ENCODE measurements around the gene ZNF501. TPM values are rescaled to one million over a fixed set of nuclear protein-coding genes. Genes with fewer than 3 reads are reported as not detected.

ZNF501 gene
- total and polyA plus RNA-seq, 2 donors (not counting 1 experiment from before 2014, with no cell fraction given) = 0.79 to 7.2 TPM

DNA sequence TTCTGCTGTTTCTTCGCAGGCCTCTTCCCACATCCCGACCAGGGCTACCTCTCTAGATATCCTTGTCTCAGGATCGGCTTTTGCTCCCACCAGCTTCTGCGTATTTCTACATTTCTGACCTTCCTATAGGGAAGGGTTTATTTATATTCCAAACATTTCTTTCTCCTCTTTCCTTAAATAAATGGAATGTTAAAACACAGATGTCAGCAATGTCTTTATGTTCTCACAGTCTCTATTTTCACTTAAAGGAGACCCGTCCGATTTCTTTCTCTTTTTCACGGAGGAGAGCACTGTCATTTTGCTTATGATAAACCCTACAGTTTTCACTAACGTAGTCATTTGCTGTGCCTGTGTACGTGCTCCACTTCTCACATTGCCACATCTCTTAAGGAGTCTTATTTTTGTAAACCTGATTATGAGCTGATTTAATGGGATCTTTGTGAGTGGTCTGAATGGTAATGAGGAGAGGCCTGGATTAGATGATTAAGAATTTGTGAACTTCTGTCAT lies 32.8 kb downstream of the ZNF501 start:
- Histone ChIP-seq H2AFZ (ENCODE audit: insufficient read depth, low read depth, low read length, poor library complexity, severe bottlenecking) (peak overlapping the region; percentile 95), H3K27me3 (replicated peaks in 1 of 4; ENCODE audit: control extremely low read depth in 1 of 4, control insufficient read depth in 3 of 4, insufficient read depth in 4 of 4, low read length in 3 of 4) (no peaks in the 10 kb centered on the region), H3K27ac (ENCODE audit: low read length in 2 of 2) (no peak overlapping the region), H3K4me2 (replicated peaks; ENCODE audit: low read depth, low read length, poor library complexity, severe bottlenecking) (peak overlapping the region; percentile 98), H3K4me1 (ENCODE audit: control insufficient read depth in 2 of 2, insufficient read depth in 2 of 2, low read length in 2 of 2) (peaks cover 6 to 15% of the 10 kb centered on the region in 2 donors), H3K79me2 (ENCODE audit: control insufficient read depth, insufficient read depth, low read length) (peaks cover 53% of the 10 kb centered on the region), H3K9me3 (ENCODE audit: control extremely low read depth in 1 of 3, control insufficient read depth in 2 of 3, insufficient read depth in 1 of 3, low read length in 2 of 3) (peaks cover 0 to 13% (median 3%) of the 10 kb centered on the region in 3 donors), H3K9ac (ENCODE audit: low read length) (peak overlapping the region; percentile 96), H4K20me1 (ENCODE audit: control insufficient read depth, insufficient read depth, low read length, poor library complexity, severe bottlenecking) (no peaks in the 10 kb centered on the region), H3K4me3 (ENCODE audit: control extremely low read depth in 1 of 5, extremely low read depth in 1 of 5, insufficient read depth in 1 of 5, low read depth in 2 of 5, low read length in 4 of 5) (peak overlapping the region; percentile 70 to 90 (median 88)), H3K36me3 (replicated peaks in 1 of 2; ENCODE audit: control extremely low read depth in 1 of 2, control insufficient read depth in 1 of 2, extremely low read depth in 1 of 2, insufficient read depth in 2 of 2, low read length in 1 of 2) (peaks cover 2 to 4% of the 10 kb centered on the region in 2 experiments)
- Mint-ChIP-seq H3K27ac (peak overlapping the region; percentile 96), H3K4me3 (peak overlapping the region; percentile 93), H3K9me3 (ENCODE audit: insufficient read depth) (peaks cover 2% of the 10 kb centered on the region), H3K4me1 (peaks cover 22% of the 10 kb centered on the region), H3K27me3 (no peaks in the 10 kb centered on the region)
- 0% methylated on average over 5 of the region's 9 CpGs for WGBS (ENCODE audit: insufficient coverage)
- no peak for TF ChIP-seq EZH2 (IDR thresholded peaks at IDR 0.05; ENCODE audit: borderline replicate concordance, insufficient read depth, low read depth, low read length, poor library complexity, severe bottlenecking)
- TF ChIP-seq, protein P1, sequence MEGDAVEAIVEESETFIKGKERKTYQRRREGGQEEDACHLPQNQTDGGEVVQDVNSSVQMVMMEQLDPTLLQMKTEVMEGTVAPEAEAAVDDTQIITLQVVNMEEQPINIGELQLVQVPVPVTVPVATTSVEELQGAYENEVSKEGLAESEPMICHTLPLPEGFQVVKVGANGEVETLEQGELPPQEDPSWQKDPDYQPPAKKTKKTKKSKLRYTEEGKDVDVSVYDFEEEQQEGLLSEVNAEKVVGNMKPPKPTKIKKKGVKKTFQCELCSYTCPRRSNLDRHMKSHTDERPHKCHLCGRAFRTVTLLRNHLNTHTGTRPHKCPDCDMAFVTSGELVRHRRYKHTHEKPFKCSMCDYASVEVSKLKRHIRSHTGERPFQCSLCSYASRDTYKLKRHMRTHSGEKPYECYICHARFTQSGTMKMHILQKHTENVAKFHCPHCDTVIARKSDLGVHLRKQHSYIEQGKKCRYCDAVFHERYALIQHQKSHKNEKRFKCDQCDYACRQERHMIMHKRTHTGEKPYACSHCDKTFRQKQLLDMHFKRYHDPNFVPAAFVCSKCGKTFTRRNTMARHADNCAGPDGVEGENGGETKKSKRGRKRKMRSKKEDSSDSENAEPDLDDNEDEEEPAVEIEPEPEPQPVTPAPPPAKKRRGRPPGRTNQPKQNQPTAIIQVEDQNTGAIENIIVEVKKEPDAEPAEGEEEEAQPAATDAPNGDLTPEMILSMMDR (IDR thresholded peaks at IDR 0.05) = no peak
- intact Hi-C loops (cut with micrococcal nuclease) = loop anchor here (5.0 kb wide), 2 partner anchors 1140 to 1990 kb away; partner anchors contain the start of genes ANO10 and CCDC13
- ATAC-seq (ENCODE audit: low read depth) = no peak
- ChIA-PET POLR2A (interaction anchor here (0.7 to 1.5 kb wide), 6 partner anchors 137 to 424 kb away, joined by 3 to 4 read pairs (median 3); partner anchors contain the start of genes EXOSC7, ZDHHC3, ZKSCAN7 and ZNF197), CTCF (interaction anchor here (0.8 to 1.3 kb wide), 2 partner anchors 32 to 33 kb away, joined by 3 to 4 read pairs; partner anchors contain the start of gene ZNF501)
- no peak for DNase-seq

DNA sequence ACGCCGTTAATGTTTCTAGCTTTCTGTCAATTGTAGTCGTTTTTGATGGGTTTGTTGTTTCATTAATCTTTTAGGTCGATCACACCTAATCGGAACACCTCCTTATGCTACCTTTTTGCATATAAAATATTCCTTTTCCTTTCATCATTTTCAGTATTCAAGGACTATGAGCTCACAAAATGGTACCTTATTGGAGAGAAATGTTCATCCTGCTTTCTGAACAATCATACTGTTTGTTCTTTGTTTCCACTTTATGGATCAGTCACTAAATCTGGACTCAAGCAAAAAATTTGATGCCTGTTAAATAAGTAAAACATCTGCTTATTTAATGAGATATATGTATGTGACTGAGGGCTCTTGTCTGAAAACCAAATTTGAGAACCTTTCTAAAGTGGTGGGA lies 33.3 kb downstream of the ZNF501 start:
- peak overlapping the region; percentile 93 for H3K4me3 Mint-ChIP-seq
- H3K4me3 ChIP-seq (ENCODE audit: control extremely low read depth in 1 of 5, extremely low read depth in 1 of 5, insufficient read depth in 1 of 5, low read depth in 2 of 5, low read length in 4 of 5) = no peak overlapping the region
- H3K36me3 ChIP-seq (replicated peaks in 1 of 2; ENCODE audit: control extremely low read depth in 1 of 2, control insufficient read depth in 1 of 2, extremely low read depth in 1 of 2, insufficient read depth in 2 of 2, low read length in 1 of 2) = peaks cover 1 to 4% of the 10 kb centered on the region in 2 experiments
- no peak overlapping the region for H3K27ac ChIP-seq (ENCODE audit: low read length in 2 of 2)
- TF ChIP-seq, protein P1 (IDR thresholded peaks at IDR 0.05) = no peak
- no peak for TF ChIP-seq EZH2 (IDR thresholded peaks at IDR 0.05; ENCODE audit: borderline replicate concordance, insufficient read depth, low read depth, low read length, poor library complexity, severe bottlenecking)
- DNase-seq (no peak), ATAC-seq (ENCODE audit: low read depth) (no peak)
- H3K79me2 ChIP-seq (ENCODE audit: control insufficient read depth, insufficient read depth, low read length) = peaks cover 51% of the 10 kb centered on the region
- intact Hi-C loops (cut with micrococcal nuclease) = loop anchor here (5.0 kb wide), 2 partner anchors 1140 to 1990 kb away; partner anchors contain the start of genes ANO10 and CCDC13
- H3K27ac Mint-ChIP-seq = no peak overlapping the region
- H3K4me1 ChIP-seq (ENCODE audit: control insufficient read depth in 2 of 2, insufficient read depth in 2 of 2, low read length in 2 of 2) = peaks cover 6 to 15% of the 10 kb centered on the region in 2 donors
- H4K20me1 ChIP-seq (ENCODE audit: control insufficient read depth, insufficient read depth, low read length, poor library complexity, severe bottlenecking) = no peaks in the 10 kb centered on the region
- H3K27me3 Mint-ChIP-seq = no peaks in the 10 kb centered on the region
- H3K9me3 ChIP-seq (ENCODE audit: control extremely low read depth in 1 of 3, control insufficient read depth in 2 of 3, insufficient read depth in 1 of 3, low read length in 2 of 3) = peaks cover 0 to 13% (median 3%) of the 10 kb centered on the region in 3 donors
- no peaks in the 10 kb centered on the region for H3K27me3 ChIP-seq (replicated peaks in 1 of 4; ENCODE audit: control extremely low read depth in 1 of 4, control insufficient read depth in 3 of 4, insufficient read depth in 4 of 4, low read length in 3 of 4)
- H3K9me3 Mint-ChIP-seq (ENCODE audit: insufficient read depth) = peaks cover 2% of the 10 kb centered on the region
- peaks cover 19% of the 10 kb centered on the region for H3K4me1 Mint-ChIP-seq
- no CpG with 5 or more reads among the region's 5 CpGs for WGBS (ENCODE audit: insufficient coverage)
- H3K4me2 ChIP-seq (replicated peaks; ENCODE audit: low read depth, low read length, poor library complexity, severe bottlenecking) = peak overlapping the region; percentile 98
- peak overlapping the region; percentile 95 for H2AFZ ChIP-seq (ENCODE audit: insufficient read depth, low read depth, low read length, poor library complexity, severe bottlenecking)
- H3K9ac ChIP-seq (ENCODE audit: low read length) = no peak overlapping the region
- ChIA-PET CTCF (no interaction called here), POLR2A (interaction anchor here (0.7 to 1.5 kb wide), 3 partner anchors 178 to 425 kb away, joined by 3 read pairs; no protein-coding TSS in a partner anchor)

All from B cell (primary cell).